Smooth muscle cell (in vitro differentiated cells): Measurements from ENCODE around the gene CDK13. TPM values are rescaled to one million over a fixed set of nuclear protein-coding genes. Genes with fewer than 3 reads are reported as not detected.
A peak's percentile ranks its signal among the peaks of the same experiment; 100 is the strongest.

Source experiments
- DNase-seq: peaks from one replicate; lab custom pipeline; 2025; ENCODE audit not compliant: unreplicated experiment; lab: John Stamatoyannopoulos, UW
- H2AFZ ChIP-seq: fragments of 200-600 bp; sonication (generic); 2 replicates; pipeline ENCODE4 v1.6.0; 2016; ENCODE audit warnings: antibody characterized with exemption, low read depth, mild to moderate bottlenecking
- H3F3A ChIP-seq: fragments of 200-600 bp; sonication (generic); 2 replicates; pipeline ENCODE4 v1.6.0; 2017; ENCODE audit warnings: antibody characterized with exemption, low read depth
- H3K27ac ChIP-seq: fragments of 200-600 bp; sonication (generic); 2 replicates; pipeline ENCODE4 v1.5.1; 2016; ENCODE audit warnings: low read depth, mild to moderate bottlenecking
- H3K27me3 ChIP-seq: fragments of 200-600 bp; sonication (generic); 2 replicates; pipeline ENCODE4 v1.6.1; 2016; ENCODE audit warnings: low read depth, mild to moderate bottlenecking
- H3K36me3 ChIP-seq: fragments of 200-600 bp; sonication (generic); 2 replicates; pipeline ENCODE4 v1.5.1; 2016; ENCODE audit warnings: low read depth
- H3K4me1 ChIP-seq: fragments of 200-600 bp; sonication (generic); 2 replicates; pipeline ENCODE4 v1.5.1; 2016; ENCODE audit warnings: low read depth
- H3K4me2 ChIP-seq: fragments of 200-600 bp; sonication (generic); 2 replicates; pipeline ENCODE4 v1.6.0; 2016; ENCODE audit warnings: mild to moderate bottlenecking
- H3K4me3 ChIP-seq: fragments of 200-600 bp; sonication (generic); 2 replicates; pipeline ENCODE4 v1.5.1; 2016; ENCODE audit warnings: mild to moderate bottlenecking
- H3K79me2 ChIP-seq: fragments of 200-600 bp; sonication (generic); 2 replicates; pipeline ENCODE4 v1.6.0; 2016; ENCODE audit warnings: low read depth, mild to moderate bottlenecking
- H3K9ac ChIP-seq: fragments of 200-600 bp; sonication (generic); 2 replicates; pipeline ENCODE4 v1.6.0; 2016; ENCODE audit warnings: low read depth
- H3K9me3 ChIP-seq: fragments of 200-600 bp; sonication (generic); replicated peaks from 2 replicates; pipeline ENCODE4 v1.5.1; 2016; ENCODE audit warnings: low read depth
- H4K20me1 ChIP-seq: fragments of 200-600 bp; sonication (generic); 2 replicates; pipeline ENCODE4 v1.6.0; 2016; ENCODE audit warnings: low read depth
- WGBS: methylation state at CpG from one replicate; pipeline ENCODE4 v1.1.7; 2016; ENCODE audit warnings: low lambda C conversion rate; 5-methylcytosine and 5-hydroxymethylcytosine counted together
- polyA plus RNA-seq: library from polyadenylated mRNA; unstranded; fragments of >200 nt; fragmentation: Nextera tagmentation; extraction: Ambion mirVana; gene quantifications from 2 replicates; pipeline ENCODE4 v1.2.1, GENCODE V29; 2016
- total RNA-seq: library from RNA; depleted of rRNA; stranded (reverse); fragments of >200 nt; gene quantifications from 2 replicates; pipeline ENCODE4 v1.2.3, GENCODE V29; 2014
- TF ChIP-seq, protein P1 (sequence below): fragments of 200-600 bp; sonication (generic); IDR thresholded peaks from 2 replicates; pipeline ENCODE4 v1.5.1; 2017; ENCODE audit warnings: borderline replicate concordance, mild to moderate bottlenecking, antibody characterized with exemption; ENCODE audit not compliant: insufficient read depth, poor library complexity, severe bottlenecking

CDK13 gene
- total and polyA plus RNA-seq, 2 experiments from 2014 or later, result 15.9 to 70.0 TPM

DNA sequence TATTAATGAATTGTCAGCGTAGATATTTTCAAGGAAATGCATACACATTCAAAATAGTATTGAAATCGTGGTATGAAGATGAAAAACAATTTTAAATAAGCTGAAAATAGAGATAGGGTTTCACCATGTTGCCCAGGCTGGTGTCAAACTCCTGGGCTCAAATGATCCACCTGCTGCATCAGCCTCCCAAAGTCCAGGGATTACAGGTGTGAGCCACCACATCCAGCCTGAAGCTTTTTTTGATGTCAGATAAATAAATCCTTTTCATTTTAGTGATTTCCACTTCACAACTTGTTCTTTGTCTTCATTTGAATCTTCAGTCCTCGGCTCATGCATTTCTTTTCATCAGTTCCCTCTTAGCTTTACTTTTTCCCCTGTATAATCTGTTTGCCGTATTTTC, 4.6 kb downstream of the CDK13 start:
- Histone ChIP-seq H3K9me3 (no peaks in the 10 kb centered on the region), H3K4me3 (peak overlapping the region; percentile 97), H3F3A (no peaks in the 10 kb centered on the region), H3K4me1 (peaks cover 23% of the 10 kb centered on the region), H3K36me3 (peaks cover 4% of the 10 kb centered on the region), H3K9ac (no peak overlapping the region), H3K4me2 (peak overlapping the region; percentile 97), H3K27ac (no peak overlapping the region), H2AFZ (no peak overlapping the region), H4K20me1 (peaks cover 92% of the 10 kb centered on the region), H3K27me3 (no peaks in the 10 kb centered on the region), H3K79me2 (peaks cover 86% of the 10 kb centered on the region)
- no peak for DNase-seq
- TF ChIP-seq, protein P1, sequence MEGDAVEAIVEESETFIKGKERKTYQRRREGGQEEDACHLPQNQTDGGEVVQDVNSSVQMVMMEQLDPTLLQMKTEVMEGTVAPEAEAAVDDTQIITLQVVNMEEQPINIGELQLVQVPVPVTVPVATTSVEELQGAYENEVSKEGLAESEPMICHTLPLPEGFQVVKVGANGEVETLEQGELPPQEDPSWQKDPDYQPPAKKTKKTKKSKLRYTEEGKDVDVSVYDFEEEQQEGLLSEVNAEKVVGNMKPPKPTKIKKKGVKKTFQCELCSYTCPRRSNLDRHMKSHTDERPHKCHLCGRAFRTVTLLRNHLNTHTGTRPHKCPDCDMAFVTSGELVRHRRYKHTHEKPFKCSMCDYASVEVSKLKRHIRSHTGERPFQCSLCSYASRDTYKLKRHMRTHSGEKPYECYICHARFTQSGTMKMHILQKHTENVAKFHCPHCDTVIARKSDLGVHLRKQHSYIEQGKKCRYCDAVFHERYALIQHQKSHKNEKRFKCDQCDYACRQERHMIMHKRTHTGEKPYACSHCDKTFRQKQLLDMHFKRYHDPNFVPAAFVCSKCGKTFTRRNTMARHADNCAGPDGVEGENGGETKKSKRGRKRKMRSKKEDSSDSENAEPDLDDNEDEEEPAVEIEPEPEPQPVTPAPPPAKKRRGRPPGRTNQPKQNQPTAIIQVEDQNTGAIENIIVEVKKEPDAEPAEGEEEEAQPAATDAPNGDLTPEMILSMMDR, result no peak
- 94% methylated on average over 4 of the region's 4 CpGs for WGBS

DNA sequence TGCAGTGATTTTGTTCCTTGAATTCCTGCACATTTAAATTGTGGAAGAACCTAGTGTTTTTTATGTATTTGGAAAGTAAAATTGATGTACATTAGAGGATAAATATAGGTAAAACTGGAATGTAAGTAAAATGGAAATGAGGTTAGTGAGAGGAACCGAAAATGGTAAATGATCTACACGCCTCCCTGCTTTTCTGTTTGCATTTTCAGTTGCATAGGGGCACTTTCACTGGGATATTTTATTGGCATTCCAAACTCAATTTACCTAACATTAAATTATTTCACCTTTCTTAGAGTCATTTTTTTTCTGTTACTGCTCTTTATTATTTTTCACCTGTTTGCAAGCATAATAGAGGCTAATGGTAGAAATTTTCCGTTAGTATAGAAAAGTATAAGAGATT, 8.0 kb downstream of the CDK13 start:
- no peak for DNase-seq
- TF ChIP-seq, protein P1, result no peak
- Histone ChIP-seq H3F3A (no peaks in the 10 kb centered on the region), H3K9me3 (no peaks in the 10 kb centered on the region), H3K36me3 (peaks cover 4% of the 10 kb centered on the region), H4K20me1 (peaks cover 93% of the 10 kb centered on the region), H3K4me1 (peaks cover 18% of the 10 kb centered on the region), H3K27me3 (no peaks in the 10 kb centered on the region), H3K4me2 (no peak overlapping the region), H3K9ac (no peak overlapping the region), H3K27ac (no peak overlapping the region), H3K79me2 (peaks cover 99% of the 10 kb centered on the region), H2AFZ (no peak overlapping the region), H3K4me3 (no peak overlapping the region)
- WGBS, result 98% methylated on average over 3 of the region's 3 CpGs

DNA sequence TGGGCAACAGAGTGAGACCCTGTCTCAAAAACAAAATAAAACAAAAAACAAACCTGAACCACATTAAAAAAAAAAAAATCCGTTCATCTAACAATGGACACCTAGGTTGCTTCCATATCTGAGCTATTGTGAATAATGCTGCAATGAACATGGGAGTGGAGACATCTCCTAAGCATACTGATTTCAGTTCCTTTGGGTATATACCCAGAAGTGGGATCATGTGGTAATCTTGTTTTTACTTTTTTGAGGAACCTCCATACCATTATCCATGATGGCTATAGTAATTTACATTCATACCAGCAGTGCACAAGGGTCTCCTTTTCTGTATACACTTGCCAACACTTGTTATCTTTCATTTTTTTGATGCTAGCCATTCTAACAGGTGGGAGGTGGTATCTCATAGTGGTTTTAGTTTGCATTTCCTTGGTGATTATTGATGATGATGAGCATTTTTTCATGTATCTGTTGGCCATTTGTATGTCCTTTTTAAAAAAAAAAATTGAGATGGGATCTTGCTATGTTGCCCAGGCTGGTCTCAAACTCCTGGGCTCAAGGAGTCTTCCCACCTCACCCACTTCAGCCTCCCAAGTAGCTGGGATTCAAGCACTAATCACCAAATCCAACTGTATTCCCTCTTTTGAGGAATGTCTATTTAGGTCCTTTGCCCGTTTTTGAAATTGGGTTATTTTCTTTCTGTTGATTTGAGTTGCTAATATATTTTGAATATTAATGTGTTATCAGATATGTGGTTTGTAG, 17.5 kb downstream of the CDK13 start:
- no peaks in the 10 kb centered on the region for H3K9me3 ChIP-seq
- H4K20me1 ChIP-seq, result peaks cover 88% of the 10 kb centered on the region
- no peak overlapping the region for H2AFZ ChIP-seq
- DNase-seq, result no peak
- H3K27me3 ChIP-seq, result no peaks in the 10 kb centered on the region
- H3K4me3 ChIP-seq, result no peak overlapping the region
- H3K4me2 ChIP-seq, result no peak overlapping the region
- 100% methylated on average over 2 of the region's 2 CpGs for WGBS
- H3K36me3 ChIP-seq, result no peaks in the 10 kb centered on the region
- TF ChIP-seq, protein P1, result no peak
- peaks cover 7% of the 10 kb centered on the region for H3K4me1 ChIP-seq
- peaks cover 88% of the 10 kb centered on the region for H3K79me2 ChIP-seq
- no peak overlapping the region for H3K27ac ChIP-seq
- no peak overlapping the region for H3K9ac ChIP-seq
- no peaks in the 10 kb centered on the region for H3F3A ChIP-seq

DNA sequence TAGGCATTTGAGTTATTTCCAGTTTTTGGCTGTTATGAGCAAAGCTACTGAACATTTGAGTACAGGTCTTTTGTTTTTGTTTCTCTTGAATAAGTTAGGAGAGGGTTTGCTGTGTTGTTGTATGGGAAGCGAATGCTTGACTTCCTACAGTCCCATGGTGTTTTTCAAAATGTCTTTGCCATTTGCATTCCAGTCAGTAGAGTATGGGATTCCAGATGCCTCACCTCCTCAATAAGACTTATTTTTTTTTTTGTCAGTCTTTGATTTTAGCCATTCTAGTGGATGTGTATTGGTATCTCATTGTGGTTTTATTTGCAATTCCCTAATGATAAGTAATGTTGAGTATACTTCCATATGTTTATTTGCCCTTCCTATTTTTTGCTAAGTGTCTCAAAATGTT, 19.4 kb downstream of the CDK13 start:
- Histone ChIP-seq H3K4me2 (peak overlapping the region; percentile 1), H3K9me3 (no peaks in the 10 kb centered on the region), H3K27ac (no peak overlapping the region), H3K4me3 (no peak overlapping the region), H4K20me1 (peaks cover 91% of the 10 kb centered on the region), H3K36me3 (no peaks in the 10 kb centered on the region), H3K79me2 (peaks cover 94% of the 10 kb centered on the region), H3F3A (no peaks in the 10 kb centered on the region), H3K27me3 (no peaks in the 10 kb centered on the region), H3K9ac (no peak overlapping the region), H3K4me1 (peaks cover 7% of the 10 kb centered on the region), H2AFZ (no peak overlapping the region)
- TF ChIP-seq, protein P1, result no peak
- no peak for DNase-seq
- WGBS, result 79% methylated on average over 1 of the region's 1 CpG
